HuH-7 (cell line): ENCODE data around the gene COQ8B.
A peak's percentile ranks its signal among the peaks of the same experiment; 100 is the strongest.
"Not testable (repeated sequence)": the region's sequence is repeated elsewhere in the genome, so short reads cannot be mapped to it uniquely, and the experiment has no call there.

Experiments
- DNase-seq: peaks from one replicate; pipeline ENCODE4 v3.0.0; 2011; ENCODE audit warnings: low spot score

Gene COQ8B

GRCh38 chr19:40741527-40742390 is 25.1 kb upstream of the COQ8B start:
- no peak for DNase-seq

- no peak for DNase-seq
Measured at GRCh38 chr19:40740747-40741146, 24.1 kb upstream of the COQ8B start.

- no peak for DNase-seq
Measured at GRCh38 chr19:40739871-40740703, 23.4 kb upstream of the COQ8B start.

- DNase-seq = no peak
Measured at GRCh38 chr19:40739030-40739839, 22.5 kb upstream of the COQ8B start.

GRCh38 chr19:40737102-40737644 is 20.5 kb upstream of the COQ8B start:
- no peak for DNase-seq

- DNase-seq = no peak
Measured at GRCh38 chr19:40736661-40737060, 20.0 kb upstream of the COQ8B start.

GRCh38 chr19:40735013-40735771 is 18.5 kb upstream of the COQ8B start:
- DNase-seq = no peak

GRCh38 chr19:40733149-40733548 is 16.5 kb upstream of the COQ8B start:
- no peak for DNase-seq

- not testable (repeated sequence) for DNase-seq
Measured at GRCh38 chr19:40732304-40732703, 15.6 kb upstream of the COQ8B start.

- DNase-seq = not testable (repeated sequence)
Measured at GRCh38 chr19:40730065-40730464, 13.4 kb upstream of the COQ8B start.

GRCh38 chr19:40726279-40726678 is 9.6 kb upstream of the COQ8B start:
- DNase-seq = peak; percentile 53

GRCh38 chr19:40724855-40725254 is 8.2 kb upstream of the COQ8B start:
- DNase-seq = no peak

GRCh38 chr19:40724315-40724714 is 7.6 kb upstream of the COQ8B start:
- no peak for DNase-seq

GRCh38 chr19:40723661-40724254 is 7.1 kb upstream of the COQ8B start:
- no peak for DNase-seq

GRCh38 chr19:40721936-40722661 is 5.4 kb upstream of the COQ8B start:
- no peak for DNase-seq

GRCh38 chr19:40721140-40721486 is 4.4 kb upstream of the COQ8B start:
- no peak for DNase-seq

- no peak for DNase-seq
Measured at GRCh38 chr19:40719414-40719894, 2.8 kb upstream of the COQ8B start.

- peak; percentile 88 for DNase-seq
Measured at GRCh38 chr19:40718774-40719391, 2.2 kb upstream of the COQ8B start.
